Erythroblast (primary cell): Measurements from ENCODE around the gene PLEK.

Experiments
- GATA1 ChIP-seq: IDR thresholded peaks from 2 replicates; pipeline ENCODE4 v1.6.1; 2011; ENCODE audit warnings: low read depth, mild to moderate bottlenecking, control low read depth, low read length, moderate library complexity
- POLR2A ChIP-seq: IDR thresholded peaks from 2 replicates; pipeline ENCODE4 v1.6.1; 2011; ENCODE audit warnings: mild to moderate bottlenecking, low read length

DNA sequence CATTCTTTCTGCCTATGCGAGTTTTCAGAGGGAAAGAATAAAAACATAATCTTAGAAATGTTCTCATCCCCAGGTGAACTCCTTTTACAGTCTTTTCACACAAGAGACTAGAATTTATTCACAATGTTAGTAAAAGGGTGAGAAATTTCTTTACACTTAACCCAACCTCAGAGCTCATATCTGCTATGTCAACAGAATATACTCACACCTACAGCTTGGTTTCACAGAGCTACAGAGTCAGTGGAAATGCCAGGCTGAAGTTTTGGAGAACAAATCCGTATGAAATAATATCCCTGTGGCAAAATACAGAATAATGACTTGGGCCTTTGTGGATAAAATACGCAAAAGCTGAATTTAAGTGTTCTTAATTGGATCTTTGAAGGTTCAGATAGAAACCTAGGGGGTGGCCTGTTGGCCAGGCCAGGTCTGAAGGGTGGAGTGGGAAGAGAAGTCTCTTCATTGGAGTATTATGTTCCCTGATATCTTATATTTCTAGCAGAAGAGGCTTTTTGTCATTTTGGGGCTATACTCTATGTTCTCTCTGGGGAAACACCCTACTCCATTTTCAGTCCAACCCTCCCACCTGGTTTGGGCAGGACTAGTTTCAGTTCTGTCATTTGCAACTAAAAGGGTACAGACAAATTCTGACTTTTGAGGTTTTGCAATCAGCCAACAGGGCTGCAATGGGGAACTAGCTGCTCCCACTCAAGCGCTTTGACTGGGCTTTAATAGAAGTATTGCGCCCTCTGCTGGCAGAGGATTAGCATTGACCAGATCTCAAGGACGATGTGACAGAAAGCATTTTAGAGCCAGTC, 76.3 kb downstream of the PLEK start:
- no peak for TF ChIP-seq POLR2A
- no peak for TF ChIP-seq GATA1
